Urinary bladder (tissue), 2 donors: Measurements from ENCODE around the gene USP17L5. TPM values are rescaled to one million over a fixed set of nuclear protein-coding genes. Genes with fewer than 3 reads are reported as not detected.

ENCODE experiments used
- polyA plus RNA-seq: library from polyadenylated mRNA; stranded (reverse); fragments of 200-250 nt; gene quantifications from one replicate; pipeline ENCODE4 v1.2.3, GENCODE V29; 2013
- total RNA-seq: library from RNA; depleted of rRNA; stranded (reverse); fragments of >200 nt; gene quantifications from one replicate; pipeline ENCODE4 v1.2.3, GENCODE V29; 2014
- donor health status: healthy.

Gene USP17L5
- total and polyA plus RNA-seq, 2 donors: not detected

Other genes with a start within 250 kb of the USP17L5 start
- gene FAM90A26, start 169.0 kb upstream of the USP17L5 start, total RNA-seq: not detected
- not detected for gene FAM90A26, start 169.0 kb upstream of the USP17L5 start, polyA plus RNA-seq
- not detected for gene USP17L10, start 128.7 kb upstream of the USP17L5 start, total RNA-seq
- gene USP17L10, start 128.7 kb upstream of the USP17L5 start, polyA plus RNA-seq: not detected
- not detected for gene USP17L11, start 124.0 kb upstream of the USP17L5 start, total RNA-seq
- gene USP17L11, start 124.0 kb upstream of the USP17L5 start, polyA plus RNA-seq: not detected
- not detected for gene USP17L12, start 119.3 kb upstream of the USP17L5 start, total RNA-seq
- gene USP17L12, start 119.3 kb upstream of the USP17L5 start, polyA plus RNA-seq: not detected
- not detected for gene USP17L13, start 114.5 kb upstream of the USP17L5 start, total RNA-seq
- not detected for gene USP17L13, start 114.5 kb upstream of the USP17L5 start, polyA plus RNA-seq
- gene USP17L15, start 105.0 kb upstream of the USP17L5 start, total RNA-seq: not detected
- not detected for gene USP17L15, start 105.0 kb upstream of the USP17L5 start, polyA plus RNA-seq
- not detected for gene USP17L17, start 95.5 kb upstream of the USP17L5 start, total RNA-seq
- not detected for gene USP17L17, start 95.5 kb upstream of the USP17L5 start, polyA plus RNA-seq
- not detected for gene USP17L18, start 90.8 kb upstream of the USP17L5 start, total RNA-seq
- gene USP17L18, start 90.8 kb upstream of the USP17L5 start, polyA plus RNA-seq: not detected
- not detected for gene USP17L19, start 86.0 kb upstream of the USP17L5 start, total RNA-seq
- not detected for gene USP17L19, start 86.0 kb upstream of the USP17L5 start, polyA plus RNA-seq
- gene USP17L20, start 81.3 kb upstream of the USP17L5 start, total RNA-seq: not detected
- not detected for gene USP17L20, start 81.3 kb upstream of the USP17L5 start, polyA plus RNA-seq
- gene USP17L21, start 76.5 kb upstream of the USP17L5 start, total RNA-seq: not detected
- not detected for gene USP17L21, start 76.5 kb upstream of the USP17L5 start, polyA plus RNA-seq
- not detected for gene USP17L22, start 71.8 kb upstream of the USP17L5 start, total RNA-seq
- gene USP17L22, start 71.8 kb upstream of the USP17L5 start, polyA plus RNA-seq: not detected
- not detected for gene USP17L24, start 14.2 kb upstream of the USP17L5 start, total RNA-seq
- gene USP17L24, start 14.2 kb upstream of the USP17L5 start, polyA plus RNA-seq: not detected
- gene USP17L25, start 9.5 kb upstream of the USP17L5 start, total RNA-seq: not detected
- not detected for gene USP17L25, start 9.5 kb upstream of the USP17L5 start, polyA plus RNA-seq
- gene USP17L26, start 4.7 kb upstream of the USP17L5 start, total RNA-seq: not detected
- gene USP17L26, start 4.7 kb upstream of the USP17L5 start, polyA plus RNA-seq: not detected
- not detected for gene USP17L27, start 4.7 kb downstream of the USP17L5 start, total RNA-seq
- not detected for gene USP17L27, start 4.7 kb downstream of the USP17L5 start, polyA plus RNA-seq
- not detected for gene USP17L28, start 9.5 kb downstream of the USP17L5 start, total RNA-seq
- gene USP17L28, start 9.5 kb downstream of the USP17L5 start, polyA plus RNA-seq: not detected
- gene USP17L29, start 14.2 kb downstream of the USP17L5 start, total RNA-seq: not detected
- gene USP17L29, start 14.2 kb downstream of the USP17L5 start, polyA plus RNA-seq: not detected
- gene USP17L30, start 23.7 kb downstream of the USP17L5 start, total RNA-seq: not detected
- not detected for gene USP17L30, start 23.7 kb downstream of the USP17L5 start, polyA plus RNA-seq
- gene DEFB131A, start 105.0 kb downstream of the USP17L5 start, total RNA-seq: not detected
- gene DEFB131A, start 105.0 kb downstream of the USP17L5 start, polyA plus RNA-seq: not detected